ENCODE results near the gene DND1.

DNA sequence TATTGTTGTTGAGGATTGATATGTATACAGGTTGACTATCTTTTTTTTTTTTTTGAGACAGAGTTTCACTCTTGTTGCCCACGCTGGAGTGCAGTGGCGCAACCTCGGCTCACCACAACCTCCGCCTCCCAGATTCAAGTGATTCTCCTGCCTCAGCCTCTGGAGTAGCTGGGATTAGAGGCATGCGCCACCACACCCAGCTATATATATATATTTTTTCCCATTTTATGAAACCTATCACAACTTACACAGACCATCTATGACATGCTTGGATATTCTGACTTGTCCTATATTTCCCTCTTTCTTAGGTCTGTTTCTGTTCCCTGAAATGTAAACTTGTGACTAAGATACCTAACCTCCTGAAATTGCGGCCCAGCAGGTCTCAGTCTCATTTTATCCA is 45.4 kb downstream of the DND1 start:
- TF ChIP-seq CTCF (IDR thresholded peaks at IDR 0.05; ENCODE audit: low read depth, low read length) (no peak), EZH2phosphoT487 (IDR thresholded peaks at IDR 0.05; ENCODE audit: low read depth) (no peak)
